HEK293 (cell line): ENCODE results near the gene NPW.
A peak's percentile ranks its signal among the peaks of the same experiment; 100 is the strongest.

Source experiments
- CTCF ChIA-PET: fragments of 350-600 bp; formaldehyde crosslinking; extraction: SDS; loops from one replicate; lab custom pipeline; 2021; ENCODE audit warnings: antibody characterized with exemption; lab: Yijun Ruan, JAX
- POLR2A ChIA-PET: fragments of 300-600 bp; formaldehyde crosslinking; extraction: SDS; loops from one replicate; lab custom pipeline; 2020; ENCODE audit warnings: antibody characterized with exemption, inconsistent platforms; lab: Yijun Ruan, JAX
- H3K27ac ChIP-seq: fragments of 200-500 bp; sonication (Bioruptor generic); 2 replicates; pipeline ENCODE4 v1.5.1; 2014; ENCODE audit warnings: low read depth, low read length, control low read depth, inconsistent platforms; ENCODE audit errors: extremely low read depth
- H3K36me3 ChIP-seq, 2 experiments: fragments of 200-500 bp in 1 of 2; sonication (Bioruptor generic) in 1 of 2; 1 replicate in 1 of 2; 2 replicates in 1 of 2; pipeline ENCODE4 v1.5.1; 2014 to 2017; ENCODE audit warnings: inconsistent platforms in 2 of 2, low read length in 2 of 2; ENCODE audit not compliant: control insufficient read depth in 2 of 2, insufficient read depth in 1 of 2
- H3K4me1 ChIP-seq: fragments of 200-500 bp; sonication (Bioruptor generic); 2 replicates; pipeline ENCODE4 v1.5.1; 2014; ENCODE audit warnings: mild to moderate bottlenecking, low read length, inconsistent platforms; ENCODE audit not compliant: control insufficient read depth, insufficient read depth
- H3K4me3 ChIP-seq: 2 replicates; pipeline ENCODE4 v1.5.1; 2011; ENCODE audit warnings: low read depth, mild to moderate bottlenecking, control low read depth, low read length, moderate library complexity
- H3K9me3 ChIP-seq: fragments of 200-500 bp; sonication (Bioruptor generic); 2 replicates; pipeline ENCODE4 v1.5.1; 2014; ENCODE audit warnings: low read depth, low read length, inconsistent platforms; ENCODE audit not compliant: control insufficient read depth, insufficient read depth
- BCL11A ChIP-seq: fragments of 450-650 bp; formaldehyde crosslinking; IDR thresholded peaks from 2 replicates; pipeline ENCODE4 v1.5.1; 2016; ENCODE audit warnings: low read depth, missing biosample characterization, missing genetic modification characterization
- EGR2 ChIP-seq: fragments of 450-650 bp; formaldehyde crosslinking; IDR thresholded peaks from 2 replicates; pipeline ENCODE4 v1.5.1; 2016; ENCODE audit warnings: low read depth, missing biosample characterization, missing genetic modification characterization
- GLI2 ChIP-seq: fragments of 450-650 bp; formaldehyde crosslinking; IDR thresholded peaks from 2 replicates; pipeline ENCODE4; 2017; ENCODE audit warnings: missing biosample characterization, missing genetic modification characterization, low read depth, borderline replicate concordance
- KLF10 ChIP-seq: fragments of 450-650 bp; IDR thresholded peaks from 2 replicates; pipeline ENCODE4 v1.5.1; 2018; ENCODE audit warnings: missing biosample characterization, mild to moderate bottlenecking, missing genetic modification characterization
- KLF16 ChIP-seq: fragments of 450-650 bp; formaldehyde crosslinking; IDR thresholded peaks from 2 replicates; pipeline ENCODE4 v1.5.1; 2017; ENCODE audit warnings: missing biosample characterization, missing genetic modification characterization
- KLF17 ChIP-seq: fragments of 450-650 bp; formaldehyde crosslinking; IDR thresholded peaks from 2 replicates; pipeline ENCODE4 v1.5.1; 2016; ENCODE audit warnings: missing biosample characterization, missing genetic modification characterization
- PRDM1 ChIP-seq: fragments of 450-650 bp; formaldehyde crosslinking; IDR thresholded peaks from 2 replicates; pipeline ENCODE4; 2016; ENCODE audit warnings: missing biosample characterization, missing genetic modification characterization
- REPIN1 ChIP-seq: fragments of 450-650 bp; formaldehyde crosslinking; IDR thresholded peaks from 2 replicates; pipeline ENCODE4 v1.5.1; 2017; ENCODE audit warnings: missing biosample characterization, missing genetic modification characterization, low read depth
- SP7 ChIP-seq: fragments of 450-650 bp; formaldehyde crosslinking; IDR thresholded peaks from 2 replicates; pipeline ENCODE4 v1.5.1; 2016; ENCODE audit warnings: missing biosample characterization, missing genetic modification characterization
- YY2 ChIP-seq: fragments of 450-650 bp; formaldehyde crosslinking; IDR thresholded peaks from 2 replicates; pipeline ENCODE4 v1.5.1; 2016; ENCODE audit warnings: missing biosample characterization, missing genetic modification characterization
- ZBTB17 ChIP-seq: fragments of 450-650 bp; formaldehyde crosslinking; IDR thresholded peaks from 2 replicates; pipeline ENCODE4 v1.5.1; 2016; ENCODE audit warnings: missing biosample characterization, missing genetic modification characterization
- ZNF112 ChIP-seq: fragments of 450-650 bp; formaldehyde crosslinking; IDR thresholded peaks from 2 replicates; pipeline ENCODE4 v1.5.0; 2017; ENCODE audit warnings: missing biosample characterization, missing genetic modification characterization
- ZNF23 ChIP-seq: fragments of 450-650 bp; formaldehyde crosslinking; IDR thresholded peaks from 2 replicates; pipeline ENCODE4 v1.5.1; 2016; ENCODE audit warnings: missing biosample characterization, missing genetic modification characterization, borderline replicate concordance
- ZNF311 ChIP-seq: fragments of 450-650 bp; formaldehyde crosslinking; IDR thresholded peaks from 2 replicates; pipeline ENCODE4 v1.5.1; 2017; ENCODE audit warnings: missing biosample characterization, missing genetic modification characterization, borderline replicate concordance
- ZNF433 ChIP-seq: fragments of 450-650 bp; formaldehyde crosslinking; IDR thresholded peaks from 2 replicates; pipeline ENCODE4 v1.5.1; 2016; ENCODE audit warnings: missing biosample characterization, missing genetic modification characterization, low read depth
- ZNF548 ChIP-seq: fragments of 450-650 bp; formaldehyde crosslinking; IDR thresholded peaks from 2 replicates; pipeline ENCODE4 v1.5.1; 2016; ENCODE audit warnings: missing biosample characterization, missing genetic modification characterization
- ZNF558 ChIP-seq: fragments of 450-650 bp; formaldehyde crosslinking; IDR thresholded peaks from 2 replicates; pipeline ENCODE4 v1.5.1; 2016; ENCODE audit warnings: missing biosample characterization, missing genetic modification characterization
- ZNF560 ChIP-seq: fragments of 450-650 bp; formaldehyde crosslinking; IDR thresholded peaks from 2 replicates; pipeline ENCODE4 v1.5.1; 2017; ENCODE audit warnings: missing biosample characterization, missing genetic modification characterization, borderline replicate concordance
- ZNF561 ChIP-seq: fragments of 450-650 bp; IDR thresholded peaks from 2 replicates; pipeline ENCODE4 v1.5.1; 2018; ENCODE audit warnings: missing biosample characterization, missing genetic modification characterization, borderline replicate concordance
- ZNF571 ChIP-seq: fragments of 450-650 bp; formaldehyde crosslinking; IDR thresholded peaks from 2 replicates; pipeline ENCODE4 v1.5.0; 2017; ENCODE audit warnings: missing biosample characterization, missing genetic modification characterization
- ZNF596 ChIP-seq: fragments of 450-650 bp; IDR thresholded peaks from 2 replicates; pipeline ENCODE4 v1.5.0; 2018; ENCODE audit warnings: missing biosample characterization, mild to moderate bottlenecking, missing genetic modification characterization, moderate library complexity
- ZNF629 ChIP-seq: fragments of 450-650 bp; formaldehyde crosslinking; IDR thresholded peaks from 2 replicates; pipeline ENCODE4 v1.5.1; 2017; ENCODE audit warnings: missing biosample characterization, missing genetic modification characterization
- ZNF658 ChIP-seq: fragments of 450-650 bp; formaldehyde crosslinking; IDR thresholded peaks from 2 replicates; pipeline ENCODE4; 2016; ENCODE audit warnings: missing biosample characterization, missing genetic modification characterization
- ZSCAN18 ChIP-seq: fragments of 450-650 bp; formaldehyde crosslinking; IDR thresholded peaks from 2 replicates; pipeline ENCODE4 v1.5.1; 2016; ENCODE audit warnings: missing biosample characterization, missing genetic modification characterization
- TF ChIP-seq, protein P1 (sequence below): fragments of 450-650 bp; formaldehyde crosslinking; IDR thresholded peaks from 2 replicates; pipeline ENCODE4 v1.5.1; 2016; ENCODE audit warnings: missing biosample characterization, missing genetic modification characterization
- TF ChIP-seq, protein P2 (sequence below): fragments of 450-650 bp; formaldehyde crosslinking; IDR thresholded peaks from 2 replicates; pipeline ENCODE4 v1.5.1; 2016; ENCODE audit warnings: missing biosample characterization, missing genetic modification characterization
- TF ChIP-seq, protein P3 (sequence below): fragments of 450-650 bp; formaldehyde crosslinking; IDR thresholded peaks from 2 replicates; pipeline ENCODE4 v1.5.1; 2016; ENCODE audit warnings: missing biosample characterization, missing genetic modification characterization
- TF ChIP-seq, protein P4 (sequence below): fragments of 450-650 bp; formaldehyde crosslinking; optimal IDR thresholded peaks from 2 replicates; pipeline ENCODE3; 2016; ENCODE audit warnings: missing biosample characterization, mild to moderate bottlenecking, missing genetic modification characterization

NPW gene

DNA sequence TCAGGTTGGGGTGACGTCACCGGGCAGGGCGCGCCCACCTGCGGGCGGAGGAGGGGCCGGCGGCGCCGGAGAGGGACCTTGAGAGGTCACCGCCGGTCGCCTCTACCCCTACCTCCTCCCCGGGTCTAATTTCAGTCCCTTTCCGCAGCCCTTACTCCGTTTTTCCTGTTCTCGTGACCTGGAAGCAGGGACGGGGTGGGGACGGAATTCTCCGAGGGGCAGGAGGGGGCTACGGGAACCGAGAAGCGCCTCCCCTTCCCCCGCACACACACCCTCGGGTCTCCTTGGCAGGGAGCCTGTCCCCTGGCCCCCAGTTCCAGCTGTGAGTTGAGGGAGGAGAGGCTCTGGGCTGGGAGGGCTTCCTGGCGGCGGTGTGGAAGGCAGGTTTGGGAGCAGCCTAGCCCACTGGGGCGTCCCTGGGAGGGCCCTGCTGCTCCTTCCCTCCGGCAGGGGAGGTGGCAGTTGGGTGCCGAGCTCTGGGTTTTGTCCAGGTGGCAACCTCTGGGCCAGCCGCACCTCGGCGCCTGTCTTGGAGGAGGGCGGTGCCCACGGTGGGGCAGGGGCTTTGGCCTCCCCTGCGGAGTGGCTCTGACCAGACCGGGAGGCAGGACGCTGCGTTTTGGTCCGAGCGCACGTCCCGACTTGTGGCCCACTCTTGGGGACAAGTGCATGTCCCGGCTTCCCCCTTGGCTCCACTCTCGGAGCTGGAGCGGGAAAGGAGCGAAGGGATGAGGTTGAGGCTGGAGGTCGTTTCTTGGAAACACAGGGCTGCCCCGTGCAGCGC is 29.0 kb upstream of the NPW start:
- peak overlapping the region; percentile 45 for H3K4me3 ChIP-seq
- H3K27ac ChIP-seq = no peak overlapping the region; the same call in 1 of the 2 replicates
- peaks cover 3% of the 10 kb centered on the region for H3K4me1 ChIP-seq
- ChIA-PET POLR2A (interaction anchor here (0.8 to 1.7 kb wide), 3 partner anchors 19 to 162 kb away, joined by 3 to 8 read pairs (median 6); partner anchors contain the start of genes RPS2 and TBL3), CTCF (interaction anchor here (0.6 to 1.6 kb wide), 2 partner anchors 13 to 130 kb away, joined by 3 to 8 read pairs; no protein-coding TSS in a partner anchor)
- H3K9me3 ChIP-seq = no peaks in the 10 kb centered on the region
- H3K36me3 ChIP-seq = peaks cover 0 to 18% of the 10 kb centered on the region in 2 experiments; a peak in 1 of 3 replicates
- TF ChIP-seq ZNF433 (tag by site-specific recombination) = no peak
- TF ChIP-seq, protein P1, sequence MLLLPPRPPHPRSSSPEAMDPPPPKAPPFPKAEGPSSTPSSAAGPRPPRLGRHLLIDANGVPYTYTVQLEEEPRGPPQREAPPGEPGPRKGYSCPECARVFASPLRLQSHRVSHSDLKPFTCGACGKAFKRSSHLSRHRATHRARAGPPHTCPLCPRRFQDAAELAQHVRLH = peak; percentile 25; the same call in 1 of the 2 replicates
- peak; percentile 77 for TF ChIP-seq EGR2 (tag by site-specific recombination)
- peak; percentile 34; the same call in 1 of the 2 replicates for TF ChIP-seq BCL11A (tag by site-specific recombination)
- TF ChIP-seq ZNF548 (tag by site-specific recombination) = no peak
- TF ChIP-seq ZNF311 (tag by site-specific recombination) = no peak
- TF ChIP-seq ZNF561 (tag by site-specific recombination) = peak; percentile 53; the same call in 1 of the 2 replicates
- TF ChIP-seq KLF10 (tag by site-specific recombination) = peak; percentile 72
- TF ChIP-seq ZNF629 (tag by site-specific recombination) = peak; percentile 75
- TF ChIP-seq SP7 (tag by site-specific recombination) = peak; percentile 50; the same call in 1 of the 2 replicates
- no peak for TF ChIP-seq YY2
- 0 out of 2 replicates have a peak, but pooled peaks have one; percentile 62 for TF ChIP-seq KLF16 (tag by site-specific recombination)
- no peak for TF ChIP-seq REPIN1 (tag by site-specific recombination)
- TF ChIP-seq GLI2 (tag by site-specific recombination) = no peak
- no peak for TF ChIP-seq ZNF112 (tag by site-specific recombination)
- TF ChIP-seq ZNF558 (tag by site-specific recombination) = no peak
- no peak for TF ChIP-seq ZNF23
- no peak for TF ChIP-seq PRDM1
- no peak for TF ChIP-seq ZNF571 (tag by site-specific recombination)
- peak; percentile 87 for TF ChIP-seq KLF17 (tag by site-specific recombination)
- no peak for TF ChIP-seq ZBTB17 (tag by site-specific recombination)
- no peak for TF ChIP-seq ZNF596 (tag by site-specific recombination)
- TF ChIP-seq, protein P2, sequence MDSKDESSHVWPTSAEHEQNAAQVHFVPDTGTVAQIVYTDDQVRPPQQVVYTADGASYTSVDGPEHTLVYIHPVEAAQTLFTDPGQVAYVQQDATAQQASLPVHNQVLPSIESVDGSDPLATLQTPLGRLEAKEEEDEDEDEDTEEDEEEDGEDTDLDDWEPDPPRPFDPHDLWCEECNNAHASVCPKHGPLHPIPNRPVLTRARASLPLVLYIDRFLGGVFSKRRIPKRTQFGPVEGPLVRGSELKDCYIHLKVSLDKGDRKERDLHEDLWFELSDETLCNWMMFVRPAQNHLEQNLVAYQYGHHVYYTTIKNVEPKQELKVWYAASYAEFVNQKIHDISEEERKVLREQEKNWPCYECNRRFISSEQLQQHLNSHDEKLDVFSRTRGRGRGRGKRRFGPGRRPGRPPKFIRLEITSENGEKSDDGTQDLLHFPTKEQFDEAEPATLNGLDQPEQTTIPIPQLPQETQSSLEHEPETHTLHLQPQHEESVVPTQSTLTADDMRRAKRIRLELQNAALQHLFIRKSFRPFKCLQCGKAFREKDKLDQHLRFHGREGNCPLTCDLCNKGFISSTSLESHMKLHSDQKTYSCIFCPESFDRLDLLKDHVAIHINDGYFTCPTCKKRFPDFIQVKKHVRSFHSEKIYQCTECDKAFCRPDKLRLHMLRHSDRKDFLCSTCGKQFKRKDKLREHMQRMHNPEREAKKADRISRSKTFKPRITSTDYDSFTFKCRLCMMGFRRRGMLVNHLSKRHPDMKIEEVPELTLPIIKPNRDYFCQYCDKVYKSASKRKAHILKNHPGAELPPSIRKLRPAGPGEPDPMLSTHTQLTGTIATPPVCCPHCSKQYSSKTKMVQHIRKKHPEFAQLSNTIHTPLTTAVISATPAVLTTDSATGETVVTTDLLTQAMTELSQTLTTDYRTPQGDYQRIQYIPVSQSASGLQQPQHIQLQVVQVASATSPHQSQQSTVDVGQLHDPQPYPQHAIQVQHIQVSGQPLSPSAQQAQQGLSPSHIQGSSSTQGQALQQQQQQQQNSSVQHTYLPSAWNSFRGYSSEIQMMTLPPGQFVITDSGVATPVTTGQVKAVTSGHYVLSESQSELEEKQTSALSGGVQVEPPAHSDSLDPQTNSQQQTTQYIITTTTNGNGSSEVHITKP (tag by site-specific recombination) = peak; percentile 97
- TF ChIP-seq, protein P3, sequence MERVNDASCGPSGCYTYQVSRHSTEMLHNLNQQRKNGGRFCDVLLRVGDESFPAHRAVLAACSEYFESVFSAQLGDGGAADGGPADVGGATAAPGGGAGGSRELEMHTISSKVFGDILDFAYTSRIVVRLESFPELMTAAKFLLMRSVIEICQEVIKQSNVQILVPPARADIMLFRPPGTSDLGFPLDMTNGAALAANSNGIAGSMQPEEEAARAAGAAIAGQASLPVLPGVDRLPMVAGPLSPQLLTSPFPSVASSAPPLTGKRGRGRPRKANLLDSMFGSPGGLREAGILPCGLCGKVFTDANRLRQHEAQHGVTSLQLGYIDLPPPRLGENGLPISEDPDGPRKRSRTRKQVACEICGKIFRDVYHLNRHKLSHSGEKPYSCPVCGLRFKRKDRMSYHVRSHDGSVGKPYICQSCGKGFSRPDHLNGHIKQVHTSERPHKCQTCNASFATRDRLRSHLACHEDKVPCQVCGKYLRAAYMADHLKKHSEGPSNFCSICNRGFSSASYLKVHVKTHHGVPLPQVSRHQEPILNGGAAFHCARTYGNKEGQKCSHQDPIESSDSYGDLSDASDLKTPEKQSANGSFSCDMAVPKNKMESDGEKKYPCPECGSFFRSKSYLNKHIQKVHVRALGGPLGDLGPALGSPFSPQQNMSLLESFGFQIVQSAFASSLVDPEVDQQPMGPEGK (tag by site-specific recombination) = peak; percentile 91
- TF ChIP-seq ZNF658 (tag by site-specific recombination) = no peak
- no peak for TF ChIP-seq ZSCAN18 (tag by site-specific recombination)
- TF ChIP-seq ZNF560 (tag by site-specific recombination) = no peak
- TF ChIP-seq, protein P4, sequence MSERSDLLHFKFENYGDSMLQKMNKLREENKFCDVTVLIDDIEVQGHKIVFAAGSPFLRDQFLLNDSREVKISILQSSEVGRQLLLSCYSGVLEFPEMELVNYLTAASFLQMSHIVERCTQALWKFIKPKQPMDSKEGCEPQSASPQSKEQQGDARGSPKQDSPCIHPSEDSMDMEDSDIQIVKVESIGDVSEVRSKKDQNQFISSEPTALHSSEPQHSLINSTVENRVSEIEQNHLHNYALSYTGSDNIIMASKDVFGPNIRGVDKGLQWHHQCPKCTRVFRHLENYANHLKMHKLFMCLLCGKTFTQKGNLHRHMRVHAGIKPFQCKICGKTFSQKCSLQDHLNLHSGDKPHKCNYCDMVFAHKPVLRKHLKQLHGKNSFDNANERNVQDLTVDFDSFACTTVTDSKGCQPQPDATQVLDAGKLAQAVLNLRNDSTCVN (tag by site-specific recombination) = peak; percentile 36
